A549 (cell line): Measurements from ENCODE around the gene ERBB3. TPM values are rescaled to one million over a fixed set of nuclear protein-coding genes. Genes with fewer than 3 reads are reported as not detected.

ENCODE experiments used
- ATAC-seq, 2 experiments: fragments of 200-7000 bp in 1 of 2; fragments of >200 bp in 1 of 2; cut with Nextera tagmentation in 1 of 2; cut with Tn5 transposase in 1 of 2; 3 replicates each; pipeline versions ENCODE4 v1.8.0 to v1.9.1; 2018 to 2020; ENCODE audit warnings: mild to moderate bottlenecking in 1 of 2, moderate library complexity in 1 of 2
- CTCF ChIA-PET: fragments of 300-600 bp; sonication (Branson Sonifier 250); formaldehyde crosslinking; extraction: SDS; loops from one replicate; lab custom pipeline; 2021; ENCODE audit warnings: antibody characterized with exemption, inconsistent platforms; lab: Yijun Ruan, JAX
- POLR2A ChIA-PET: fragments of 350-600 bp; formaldehyde crosslinking; extraction: SDS; loops from one replicate; lab custom pipeline; 2021; ENCODE audit warnings: antibody characterized with exemption, inconsistent platforms; lab: Yijun Ruan, JAX
- DNase-seq, 2 experiments: peaks; one replicate each; pipeline versions ENCODE4 v3.0.0 to v3.0.0-alpha.2; 2011 to 2016; ENCODE audit warnings: low read depth in 1 of 2, low spot score in 1 of 2
- FAIRE-seq: peaks from 2 replicates; lab custom pipeline; 2011; peaks lifted over from hg19 to GRCh38; lab: Jason Lieb, UNC
- H3K27ac ChIP-seq, 2 experiments: fragments of >200 bp; sonication (Bioruptor Twin); formaldehyde crosslinking; 3 replicates each; pipeline ENCODE4 v1.5.1; 2016 to 2017
- H3K4me1 ChIP-seq: fragments of >200 bp; sonication (Bioruptor Twin); formaldehyde crosslinking; 3 replicates; pipeline ENCODE4 v1.6.1; 2016
- H3K4me2 ChIP-seq: fragments of >200 bp; sonication (Bioruptor Twin); formaldehyde crosslinking; 3 replicates; pipeline ENCODE4 v1.6.1; 2016
- H3K4me3 ChIP-seq: fragments of >200 bp; sonication (Bioruptor Twin); formaldehyde crosslinking; 3 replicates; pipeline ENCODE4 v1.5.1; 2016
- H3K9me3 ChIP-seq: fragments of >200 bp; sonication (Bioruptor Twin); formaldehyde crosslinking; 3 replicates; pipeline ENCODE4 v1.6.1; 2016
- BCL3 ChIP-seq: fragments of >200 bp; sonication (Bioruptor Twin); formaldehyde crosslinking; IDR thresholded peaks from 3 replicates; pipeline ENCODE4 v1.6.1; 2016
- CBX2 ChIP-seq: fragments of 200-600 bp; sonication (generic); IDR thresholded peaks from 2 replicates; pipeline ENCODE4 v1.6.1; 2016; ENCODE audit warnings: low read depth, mild to moderate bottlenecking, borderline replicate concordance
- CBX8 ChIP-seq: fragments of 200-600 bp; sonication (generic); IDR thresholded peaks from 2 replicates; pipeline ENCODE4 v1.6.1; 2016
- CEBPB ChIP-seq, 2 experiments: fragments of >200 bp in 1 of 2; sonication (Bioruptor Twin) in 1 of 2; formaldehyde crosslinking in 1 of 2; IDR thresholded peaks; 2 replicates each; pipeline ENCODE4 v1.6.1; 2012 to 2016
- CHD2 ChIP-seq: fragments of 150-350 bp; IDR thresholded peaks from 2 replicates; pipeline ENCODE4 v1.6.1; 2014; ENCODE audit warnings: low read length; ENCODE audit not compliant: partially characterized antibody
- CHD4 ChIP-seq: fragments of 200-600 bp; sonication (generic); IDR thresholded peaks from 2 replicates; pipeline ENCODE4 v1.6.1; 2016; ENCODE audit warnings: antibody characterized with exemption, mild to moderate bottlenecking, borderline replicate concordance
- EHMT2 ChIP-seq: fragments of 200-600 bp; sonication (generic); IDR thresholded peaks from 2 replicates; pipeline ENCODE4 v1.6.1; 2016; ENCODE audit warnings: antibody characterized with exemption, low read depth, mild to moderate bottlenecking, moderate library complexity
- FOSL2 ChIP-seq, 2 experiments: fragments of 450-650 bp in 1 of 2; fragments of >200 bp in 1 of 2; sonication (Bioruptor Twin) in 1 of 2; formaldehyde crosslinking; IDR thresholded peaks; 2 replicates each; pipeline versions ENCODE4 v1.5.0 to v1.6.1; 2016 to 2020; ENCODE audit warnings: mild to moderate bottlenecking in 1 of 2, moderate library complexity in 1 of 2
- GATA3 ChIP-seq: IDR thresholded peaks from 2 replicates; pipeline ENCODE4 v1.6.1; 2012; ENCODE audit warnings: borderline replicate concordance
- HES2 ChIP-seq: fragments of >200 bp; sonication (Bioruptor Twin); formaldehyde crosslinking; IDR thresholded peaks from 2 replicates; pipeline ENCODE4 v1.6.1; 2016
- HOXB13 ChIP-seq: fragments of 250-450 bp; sonication (Bioruptor Pico); IDR thresholded peaks from 2 replicates; pipeline ENCODE4 v1.5.0; 2020; ENCODE audit warnings: low read depth, mild to moderate bottlenecking, moderate library complexity
- HOXB5 ChIP-seq: fragments of 250-450 bp; sonication (Bioruptor Pico); IDR thresholded peaks from 2 replicates; pipeline ENCODE4 v1.5.0; 2020; ENCODE audit warnings: mild to moderate bottlenecking, moderate library complexity
- JUNB ChIP-seq: fragments of >200 bp; sonication (Bioruptor Twin); formaldehyde crosslinking; IDR thresholded peaks from 2 replicates; pipeline ENCODE4 v1.6.1; 2016
- KDM5A ChIP-seq: fragments of 200-600 bp; sonication (generic); IDR thresholded peaks from 2 replicates; pipeline ENCODE4 v1.6.1; 2016; ENCODE audit warnings: antibody characterized with exemption, mild to moderate bottlenecking
- MAZ ChIP-seq: fragments of 150-350 bp; IDR thresholded peaks from 2 replicates; pipeline ENCODE4 v1.6.1; 2014; ENCODE audit warnings: antibody characterized with exemption, low read depth, low read length, borderline replicate concordance
- NFE2L2 ChIP-seq: fragments of 150-350 bp; conservative IDR thresholded peaks from 2 replicates; pipeline ENCODE4 v1.6.1; 2014; ENCODE audit warnings: low read length
- NR3C1 ChIP-seq: fragments of >200 bp; sonication (Bioruptor Twin); formaldehyde crosslinking; IDR thresholded peaks from 3 replicates; pipeline ENCODE4 v1.6.1; 2017
- PHF8 ChIP-seq: fragments of 200-600 bp; sonication (generic); IDR thresholded peaks from 2 replicates; pipeline ENCODE4 v1.6.1; 2016; ENCODE audit warnings: low read depth, mild to moderate bottlenecking, antibody characterized with exemption, moderate library complexity, borderline replicate concordance
- RARB ChIP-seq: fragments of 250-450 bp; sonication (Bioruptor Pico); IDR thresholded peaks from 2 replicates; pipeline ENCODE4 v1.8.0; 2021; ENCODE audit warnings: mild to moderate bottlenecking, moderate library complexity
- RFX5 ChIP-seq: fragments of 450-650 bp; IDR thresholded peaks from 2 replicates; pipeline ENCODE4 v1.7.1; 2014; ENCODE audit warnings: antibody characterized with exemption, mild to moderate bottlenecking, moderate library complexity
- SREBF2 ChIP-seq: fragments of 450-650 bp; IDR thresholded peaks from 2 replicates; pipeline ENCODE4 v1.6.1; 2014; ENCODE audit warnings: mild to moderate bottlenecking, moderate library complexity
- TP53 ChIP-seq: fragments of 250-450 bp; sonication (Bioruptor Pico); IDR thresholded peaks from 2 replicates; pipeline ENCODE4 v1.5.0; 2021; ENCODE audit warnings: mild to moderate bottlenecking, moderate library complexity
- ZC3H11A ChIP-seq: fragments of 450-650 bp; IDR thresholded peaks from 2 replicates; pipeline ENCODE4 v1.6.1; 2014; ENCODE audit warnings: antibody characterized with exemption, mild to moderate bottlenecking
- ZFP36 ChIP-seq: fragments of 450-650 bp; IDR thresholded peaks from 2 replicates; pipeline ENCODE4 v1.6.1; 2014; ENCODE audit warnings: borderline replicate concordance; ENCODE audit not compliant: partially characterized antibody
- ZSCAN20 ChIP-seq: fragments of 250-450 bp; sonication (Bioruptor Pico); IDR thresholded peaks from 2 replicates; pipeline ENCODE4 v1.8.0; 2022; ENCODE audit warnings: mild to moderate bottlenecking, moderate library complexity
- WGBS: methylation state at CpG from one replicate; pipeline ENCODE4 v1.1.6; 2017; ENCODE audit errors: missing lambda C conversion rate; 5-methylcytosine and 5-hydroxymethylcytosine counted together
- polyA plus RNA-seq, 4 experiments: library from polyadenylated mRNA; depleted of rRNA in 3 of 4; stranded (reverse); fragments of >200 nt; fragmentation: RNase III in 1 of 4; extraction: RNeasy Plus Mini Kit Qiagen cat#74134 plus additional on column Dnase treatment in 1 of 4; gene quantifications; 2 replicates in 3 of 4; 3 replicates in 1 of 4; pipeline ENCODE4 v1.2.3, GENCODE V29; 2011 to 2017
- TF ChIP-seq, protein P1 (sequence below): IDR thresholded peaks from 2 replicates; pipeline ENCODE4 v1.6.1; 2012; ENCODE audit warnings: low read depth, borderline replicate concordance
- TF ChIP-seq, protein P2 (sequence below): IDR thresholded peaks from 2 replicates; pipeline ENCODE4 v1.6.1; 2012
- TF ChIP-seq, protein P3 (sequence below): IDR thresholded peaks from 2 replicates; pipeline ENCODE4 v1.6.1; 2012

Gene ERBB3
- polyA plus RNA-seq, 2 of the 4 experiments (the other 2 are of a cell fraction), result 2.2 to 17.0 TPM

DNA sequence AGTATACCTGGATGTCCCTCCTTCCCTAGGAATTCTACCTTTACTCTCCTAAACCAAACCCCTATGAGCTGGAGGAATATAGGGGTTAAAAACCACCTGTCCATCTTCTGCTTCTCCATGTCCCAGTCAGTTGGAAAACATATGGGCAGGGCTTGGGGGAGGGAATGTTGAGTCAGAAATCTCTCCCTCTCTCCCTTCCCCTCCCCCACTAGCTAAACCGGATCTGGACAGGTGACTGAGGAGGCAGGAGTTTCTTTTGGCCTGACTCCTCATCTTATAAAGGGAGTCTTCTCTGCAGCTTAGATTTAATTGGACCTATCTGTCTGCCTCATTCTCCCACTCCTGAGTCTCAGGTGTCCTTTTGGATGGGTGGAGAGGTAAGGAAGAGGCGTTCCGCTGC is 6.1 kb downstream of the ERBB3 start:
- FAIRE-seq, result no peak
- CTCF ChIA-PET, result interaction anchor here (1.3 to 1.9 kb wide), 5 partner anchors 11 to 56 kb away, joined by 4 to 6 read pairs (median 5); partner anchors contain the start of gene ZC3H10
- H3K4me1 ChIP-seq, result peaks cover 19% of the 10 kb centered on the region
- no peaks in the 10 kb centered on the region for H3K9me3 ChIP-seq
- POLR2A ChIA-PET, result interaction anchor here (0.7 to 2.1 kb wide), 2 partner anchors 18 to 172 kb away, joined by 4 to 6 read pairs; partner anchors contain the start of gene PA2G4
- H3K27ac ChIP-seq, result no peak overlapping the region
- no peak overlapping the region for H3K4me3 ChIP-seq
- no peak for TF ChIP-seq ZFP36
- no peak for TF ChIP-seq KDM5A
- TF ChIP-seq HOXB5 (CRISPR knock-in tag), result no peak
- TF ChIP-seq CBX8, result no peak
- TF ChIP-seq EHMT2, result no peak
- no peak for TF ChIP-seq ZC3H11A
- 77% methylated on average over 3 of the region's 3 CpGs for WGBS
- H3K4me2 ChIP-seq, result no peak overlapping the region
- no peak for ATAC-seq
- DNase-seq, result no peak

DNA sequence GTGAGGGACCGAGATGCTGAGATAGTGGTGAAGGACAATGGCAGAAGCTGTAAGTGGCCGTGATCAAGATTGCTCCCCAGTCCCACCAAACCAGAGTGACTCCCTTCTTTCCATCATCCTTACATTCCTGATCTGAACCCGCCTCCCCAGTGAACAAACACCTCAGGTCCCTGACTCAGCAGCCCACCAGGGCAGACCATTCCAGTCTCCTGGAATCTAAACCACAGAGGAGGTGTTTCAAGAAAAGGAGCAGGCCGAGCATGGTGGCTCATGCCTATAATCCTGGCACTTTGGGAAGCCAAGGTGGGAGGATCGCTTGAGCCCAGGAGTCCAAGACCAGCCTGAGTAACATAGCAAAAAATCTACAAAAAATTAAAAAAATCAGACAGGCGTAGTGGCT is 6.6 kb downstream of the ERBB3 start:
- no peak for ATAC-seq
- no peak for DNase-seq
- TF ChIP-seq NR3C1 (no peak), TP53 (CRISPR knock-in tag) (no peak), CBX2 (no peak), ZSCAN20 (CRISPR knock-in tag) (no peak), NFE2L2 (no peak), HOXB13 (CRISPR knock-in tag) (no peak)
- TF ChIP-seq, protein P1, sequence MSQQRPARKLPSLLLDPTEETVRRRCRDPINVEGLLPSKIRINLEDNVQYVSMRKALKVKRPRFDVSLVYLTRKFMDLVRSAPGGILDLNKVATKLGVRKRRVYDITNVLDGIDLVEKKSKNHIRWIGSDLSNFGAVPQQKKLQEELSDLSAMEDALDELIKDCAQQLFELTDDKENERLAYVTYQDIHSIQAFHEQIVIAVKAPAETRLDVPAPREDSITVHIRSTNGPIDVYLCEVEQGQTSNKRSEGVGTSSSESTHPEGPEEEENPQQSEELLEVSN, result no peak
- no peaks in the 10 kb centered on the region for H3K9me3 ChIP-seq
- FAIRE-seq, result no peak
- H3K4me2 ChIP-seq, result no peak overlapping the region
- 79% methylated on average over 6 of the region's 6 CpGs for WGBS
- ChIA-PET POLR2A (interaction anchor here (0.7 kb wide), 1 partner anchor 171 kb away, joined by 4 read pairs; no protein-coding TSS in a partner anchor), CTCF (interaction anchor here (1.3 to 1.9 kb wide), 5 partner anchors 10 to 57 kb away, joined by 4 to 6 read pairs (median 5); partner anchors contain the start of gene ZC3H10)
- peaks cover 14% of the 10 kb centered on the region for H3K4me1 ChIP-seq
- no peak overlapping the region for H3K27ac ChIP-seq
- no peak overlapping the region for H3K4me3 ChIP-seq

- DNase-seq (peak in 1 of 2 experiments; percentile 45), ATAC-seq (peak in 1 of 2 experiments; percentile 48; a peak in 2 of 6 replicates), FAIRE-seq (no peak)
- Histone ChIP-seq H3K4me2 (no peak overlapping the region), H3K9me3 (no peaks in the 10 kb centered on the region), H3K27ac (no peak overlapping the region), H3K4me1 (peaks cover 8% of the 10 kb centered on the region), H3K4me3 (no peak overlapping the region)
- 66% methylated on average over 6 of the region's 6 CpGs for WGBS
- TF ChIP-seq FOSL2 (IDR thresholded peaks at IDR 0.05), result no peak
- TF ChIP-seq FOSL2 (CRISPR knock-in tag; IDR thresholded peaks at IDR 0.05), result no peak
- no peak for TF ChIP-seq ZSCAN20 (CRISPR knock-in tag)
- ChIA-PET POLR2A (no interaction called here), CTCF (interaction anchor here (0.6 to 1.9 kb wide), 3 partner anchors 8 to 43 kb away, joined by 3 to 5 read pairs (median 4); partner anchors contain the start of gene ZC3H10)
Observed at GRCh38 chr12:56087220-56087619, 7.3 kb downstream of the ERBB3 start.

DNA sequence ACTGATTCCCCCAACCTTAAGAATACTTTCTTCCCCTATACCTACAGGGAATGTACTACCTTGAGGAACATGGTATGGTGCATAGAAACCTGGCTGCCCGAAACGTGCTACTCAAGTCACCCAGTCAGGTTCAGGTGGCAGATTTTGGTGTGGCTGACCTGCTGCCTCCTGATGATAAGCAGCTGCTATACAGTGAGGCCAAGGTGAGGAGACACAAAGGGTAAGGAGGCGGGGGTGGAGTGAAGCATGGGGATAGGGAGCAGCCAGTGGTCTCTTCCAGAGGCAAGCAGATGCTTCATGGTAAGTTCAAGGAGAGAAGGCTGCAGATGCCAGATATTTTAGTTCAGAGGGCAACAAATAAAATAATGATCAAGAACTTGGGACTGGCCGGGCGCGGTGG is 17.8 kb downstream of the ERBB3 start:
- DNase-seq, result no peak
- CTCF ChIA-PET, result no interaction called here
- no peak overlapping the region for H3K4me2 ChIP-seq
- TF ChIP-seq HOXB5 (CRISPR knock-in tag) (no peak), RARB (CRISPR knock-in tag) (no peak), RFX5 (no peak), HES2 (no peak), MAZ (no peak), CHD2 (no peak), JUNB (no peak), CEBPB (IDR thresholded peaks at IDR 0.05) (no peak), BCL3 (no peak), CHD4 (no peak), SREBF2 (no peak), PHF8 (no peak), GATA3 (no peak)
- TF ChIP-seq, protein P2, sequence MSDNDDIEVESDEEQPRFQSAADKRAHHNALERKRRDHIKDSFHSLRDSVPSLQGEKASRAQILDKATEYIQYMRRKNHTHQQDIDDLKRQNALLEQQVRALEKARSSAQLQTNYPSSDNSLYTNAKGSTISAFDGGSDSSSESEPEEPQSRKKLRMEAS, result no peak
- TF ChIP-seq, protein P3, sequence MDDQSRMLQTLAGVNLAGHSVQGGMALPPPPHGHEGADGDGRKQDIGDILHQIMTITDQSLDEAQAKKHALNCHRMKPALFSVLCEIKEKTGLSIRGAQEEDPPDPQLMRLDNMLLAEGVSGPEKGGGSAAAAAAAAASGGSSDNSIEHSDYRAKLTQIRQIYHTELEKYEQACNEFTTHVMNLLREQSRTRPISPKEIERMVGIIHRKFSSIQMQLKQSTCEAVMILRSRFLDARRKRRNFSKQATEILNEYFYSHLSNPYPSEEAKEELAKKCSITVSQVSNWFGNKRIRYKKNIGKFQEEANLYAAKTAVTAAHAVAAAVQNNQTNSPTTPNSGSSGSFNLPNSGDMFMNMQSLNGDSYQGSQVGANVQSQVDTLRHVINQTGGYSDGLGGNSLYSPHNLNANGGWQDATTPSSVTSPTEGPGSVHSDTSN, result no peak
- TF ChIP-seq, all 56 proteins: peak for 0
- FAIRE-seq, result no peak
- Histone ChIP-seq H3K4me1 (no peaks in the 10 kb centered on the region), H3K4me3 (no peak overlapping the region), H3K27ac (no peak overlapping the region), H3K9me3 (no peaks in the 10 kb centered on the region; the same call in 2 of the 3 replicates)
- ATAC-seq, result no peak
- WGBS, result 84% methylated on average over 6 of the region's 6 CpGs
- POLR2A ChIA-PET, result interaction anchor here (0.6 kb wide), 1 partner anchor 43 kb away, joined by 7 read pairs; no protein-coding TSS in a partner anchor
